T-helper 2 cell treated with Interferon-gamma antibody and Interleukin-4, amounts not matched to agents 100 ng/mL and 5 ng/mL, for 36 hours (primary cell): Measurements from ENCODE around the gene PDILT. TPM values are rescaled to one million over a fixed set of nuclear protein-coding genes. Genes with fewer than 3 reads are reported as not detected.
"Not testable (repeated sequence)": the region's sequence is repeated elsewhere in the genome, so short reads cannot be mapped to it uniquely, and the experiment has no call there.

Experiments
- intact Hi-C: fragments of 100-400 bp; cut with micrococcal nuclease; formaldehyde crosslinking; loops from one replicate; pipeline ENCODE4 v1.15.1; 2023
- total RNA-seq: library from RNA; stranded (reverse); gene quantifications from 2 replicates; pipeline ENCODE4 v1.2.3, GENCODE V29; 2022

Gene PDILT
- not detected in 2 replicates for total RNA-seq

DNA sequence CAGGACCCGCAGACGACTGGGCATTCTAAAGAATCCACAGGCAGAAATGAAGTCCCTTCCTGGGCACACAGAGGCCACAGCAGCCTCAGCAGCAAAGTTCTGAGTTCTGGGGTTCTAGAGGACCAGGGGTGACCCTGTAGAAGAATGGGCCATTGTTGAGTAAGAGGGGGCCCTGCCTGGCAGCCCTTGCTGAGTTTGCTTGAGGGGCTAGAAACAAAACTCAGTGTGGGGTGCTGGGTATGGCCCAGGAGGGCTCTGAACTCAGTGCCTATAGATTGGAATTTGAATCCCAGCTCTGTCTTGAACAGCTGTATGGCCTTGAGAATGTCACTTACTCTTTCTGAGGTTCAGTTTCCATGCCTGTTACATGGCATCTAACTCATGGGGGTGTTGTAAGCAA, at the start of gene PDILT:
Gene PDILT, minus strand, starts transcription at position 101 of the 400 bp plus-strand sequence. CDS start 5,437 bp downstream, outside the sequence.
- intact Hi-C loops, result no loop called here

GRCh38 chr16:20453633-20454032, 49.1 kb upstream of the PDILT start:
- intact Hi-C loops, result not testable (repeated sequence)

- intact Hi-C loops, result not testable (repeated sequence)
Measured at GRCh38 chr16:20451364-20451763, 46.8 kb upstream of the PDILT start, which contains the start of gene ACSM2A. Gene ACSM2A, plus strand, starts transcription at chr16:20451521. Its CDS starts 8,594 bp downstream, at chr16:20460115.

- intact Hi-C loops, result not testable (repeated sequence)
Measured at GRCh38 chr16:20446652-20447393, 42.3 kb upstream of the PDILT start.

DNA sequence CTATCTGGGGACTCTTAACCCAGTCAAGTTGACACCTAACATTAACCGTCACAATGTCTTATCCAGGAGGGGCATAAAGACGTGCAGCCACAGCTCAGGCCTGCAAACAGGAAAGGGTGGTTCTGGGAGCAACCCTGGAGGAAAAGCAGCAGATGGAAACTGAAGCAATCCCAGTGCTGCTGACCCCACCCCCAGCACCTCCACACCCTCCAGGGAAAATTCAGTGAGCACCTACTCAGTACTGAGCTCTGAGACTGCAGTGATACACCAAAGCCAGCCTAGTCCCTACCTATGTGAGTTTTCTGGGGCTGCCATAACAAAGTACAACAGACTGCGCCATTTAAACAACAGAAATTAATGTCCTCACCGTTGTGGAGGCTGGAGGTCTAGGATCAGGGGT, 37.3 kb upstream of the PDILT start:
- intact Hi-C loops, result not testable (repeated sequence)

DNA sequence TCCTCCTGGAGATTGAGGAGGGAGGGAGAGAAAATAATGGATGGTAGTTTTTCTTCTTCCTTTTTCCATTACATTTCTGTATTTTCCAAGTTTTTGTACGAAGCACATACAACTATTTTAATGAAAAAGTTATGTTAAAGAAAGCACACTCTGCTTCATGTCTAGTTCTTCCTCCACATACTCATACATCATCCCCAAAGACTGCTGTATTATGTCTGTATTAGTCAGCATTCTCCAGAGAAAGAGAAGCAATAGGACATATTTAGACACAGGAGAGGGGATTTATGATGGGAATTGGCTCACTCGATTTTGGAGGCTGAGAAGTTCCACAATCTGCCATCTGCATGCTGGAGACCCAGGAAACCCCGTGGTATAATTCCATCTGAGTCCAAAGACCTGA, 36.7 kb upstream of the PDILT start:
- intact Hi-C loops, result no loop called here

DNA sequence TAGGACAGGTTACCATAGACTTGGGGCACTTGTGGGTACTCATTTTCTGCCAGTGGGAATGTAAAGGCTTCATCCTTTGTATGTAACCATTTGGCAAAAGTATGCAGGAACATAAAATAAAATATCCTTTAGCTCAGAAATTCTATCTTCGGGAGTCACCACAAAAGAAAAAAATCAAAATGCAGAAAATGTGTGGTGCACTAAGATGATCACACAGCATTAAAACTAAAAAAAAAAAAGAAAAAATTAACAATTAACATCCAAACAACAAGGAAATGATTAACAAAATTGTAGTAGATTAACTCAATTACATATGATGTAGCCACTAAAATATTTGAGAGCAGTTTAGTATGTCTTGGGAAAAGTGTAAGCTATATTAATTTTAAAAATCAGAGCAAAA, 36.2 kb upstream of the PDILT start:
- intact Hi-C loops, result not testable (repeated sequence)

GRCh38 chr16:20439820-20440231, 35.3 kb upstream of the PDILT start:
- intact Hi-C loops, result not testable (repeated sequence)

DNA sequence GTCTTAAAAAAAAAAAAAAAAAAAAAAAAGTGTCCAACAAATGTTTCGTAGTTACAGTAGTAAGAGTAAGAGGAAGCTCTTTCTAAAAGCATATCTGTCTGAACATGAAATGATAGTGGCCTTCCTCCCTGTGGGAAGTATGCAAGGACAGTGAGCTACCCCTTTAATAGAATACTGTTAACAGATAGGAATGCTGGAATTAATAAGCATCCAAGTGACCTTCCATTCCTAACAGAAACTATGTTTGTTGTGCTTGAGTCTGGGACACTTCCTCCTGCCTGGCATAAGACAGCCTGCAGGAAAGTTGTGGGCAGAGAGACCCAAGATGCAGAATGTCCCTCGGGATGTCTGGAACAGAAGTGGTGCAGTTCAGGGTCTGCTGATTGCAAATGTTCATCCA, 34.4 kb upstream of the PDILT start:
- intact Hi-C loops, result not testable (repeated sequence)

DNA sequence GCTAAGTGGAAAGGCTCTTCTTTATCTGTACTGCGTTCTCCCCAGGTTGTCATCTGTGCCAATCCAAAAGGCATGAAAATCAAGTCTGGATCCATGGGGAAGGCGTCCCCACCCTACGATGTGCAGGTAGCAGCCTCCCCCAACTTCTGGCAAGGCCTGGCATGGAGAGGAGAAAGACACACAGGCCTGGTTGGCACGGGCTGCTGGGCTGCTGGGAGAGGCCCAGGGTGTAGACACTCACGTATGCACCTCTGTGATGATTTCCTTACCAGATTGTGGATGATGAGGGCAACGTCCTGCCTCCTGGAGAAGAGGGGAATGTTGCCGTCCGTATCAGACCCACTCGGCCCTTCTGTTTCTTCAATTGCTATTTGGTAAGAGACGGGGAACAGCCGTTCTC, 26.4 kb upstream of the PDILT start:
- intact Hi-C loops, result no loop called here

GRCh38 chr16:20430480-20430879, 25.9 kb upstream of the PDILT start:
- intact Hi-C loops, result not testable (repeated sequence)

DNA sequence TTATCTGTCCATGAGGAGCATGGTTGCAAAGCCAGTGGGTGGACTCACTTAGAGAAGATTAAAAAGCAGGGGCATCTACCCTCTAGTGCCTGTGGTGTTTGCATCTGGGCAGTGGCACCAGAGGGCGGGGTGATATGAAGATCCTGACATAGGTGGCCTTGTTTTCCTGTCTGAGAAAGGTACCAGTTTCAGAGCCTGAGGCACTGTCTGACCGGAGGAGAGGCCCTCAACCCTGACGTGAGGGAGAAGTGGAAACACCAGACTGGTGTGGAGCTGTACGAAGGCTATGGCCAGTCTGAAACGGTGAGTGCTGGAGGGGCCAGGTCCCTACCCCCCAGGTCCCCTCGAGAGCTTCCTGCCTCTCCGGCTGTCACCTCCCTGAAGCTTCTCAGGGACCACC, 25.0 kb upstream of the PDILT start:
- intact Hi-C loops, result not testable (repeated sequence)

GRCh38 chr16:20427401-20427797, 22.9 kb upstream of the PDILT start:
- intact Hi-C loops, result not testable (repeated sequence)

GRCh38 chr16:20424129-20424866, 19.8 kb upstream of the PDILT start:
- intact Hi-C loops, result no loop called here

GRCh38 chr16:20423772-20424128, 19.2 kb upstream of the PDILT start:
- intact Hi-C loops, result not testable (repeated sequence)

DNA sequence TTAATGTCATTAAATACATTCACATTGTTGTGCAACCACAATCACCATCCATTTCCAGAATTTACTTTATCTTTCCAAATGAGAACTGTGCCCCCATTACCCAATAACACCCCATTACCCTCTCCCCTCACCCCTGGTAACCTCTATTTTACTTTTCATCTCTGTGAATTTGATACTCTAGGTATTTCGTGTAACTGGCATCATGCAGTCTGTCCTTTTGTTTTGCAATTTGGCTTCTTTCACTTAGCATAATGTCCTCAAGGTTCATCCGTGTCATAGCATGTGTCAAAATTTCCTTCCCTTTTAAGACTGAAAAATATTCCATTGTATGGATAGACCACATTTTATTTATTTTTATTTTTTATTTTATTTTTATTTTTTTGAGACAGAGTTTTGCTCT, 17.2 kb upstream of the PDILT start:
- intact Hi-C loops, result not testable (repeated sequence)

DNA sequence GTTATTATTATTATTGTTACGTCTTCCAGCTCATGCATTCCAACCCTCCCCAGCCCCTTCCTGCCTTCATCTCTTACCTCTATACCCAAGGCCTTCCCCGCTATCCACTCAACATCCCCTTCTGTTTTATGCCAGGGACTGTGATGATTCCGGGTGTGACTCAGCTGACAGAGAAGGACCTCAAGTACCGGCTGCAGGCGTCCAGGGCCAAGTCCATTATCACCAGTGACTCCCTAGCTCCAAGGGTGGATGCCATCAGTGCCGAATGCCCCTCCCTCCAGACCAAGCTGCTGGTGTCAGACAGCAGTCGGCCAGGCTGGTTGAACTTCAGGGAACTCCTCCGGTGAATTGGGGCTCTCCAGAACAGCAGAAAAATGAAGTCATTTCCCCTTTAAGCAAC, 14.6 kb upstream of the PDILT start:
- intact Hi-C loops, result not testable (repeated sequence)

DNA sequence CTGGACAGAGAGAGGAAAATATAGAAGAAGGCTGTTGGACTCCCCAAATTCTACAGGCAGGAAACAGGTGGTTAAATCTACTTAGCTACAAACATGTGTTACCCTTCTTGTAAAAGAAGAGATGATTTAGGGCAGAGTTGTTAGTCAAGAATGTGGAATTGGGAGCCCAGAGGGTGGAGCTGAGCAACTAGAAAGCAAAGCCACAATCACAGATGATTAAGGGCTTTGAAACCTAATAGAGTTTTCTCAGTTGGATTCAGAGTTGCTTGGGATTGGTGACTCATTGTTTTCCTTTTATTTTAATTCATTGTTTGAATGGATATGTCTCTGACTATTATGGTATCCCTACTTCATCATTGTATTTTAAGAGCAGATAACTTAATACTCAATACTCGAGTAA, 11.0 kb upstream of the PDILT start:
- intact Hi-C loops, result no loop called here

- intact Hi-C loops, result no loop called here
Measured at GRCh38 chr16:20411055-20411454, 6.5 kb upstream of the PDILT start.

- intact Hi-C loops, result no loop called here
Measured at GRCh38 chr16:20410121-20410723, 5.7 kb upstream of the PDILT start.

GRCh38 chr16:20409398-20410120, 5.0 kb upstream of the PDILT start, which contains the start of gene ACSM5:
Gene ACSM5, plus strand, starts transcription at chr16:20409534. Its CDS starts 1,951 bp downstream, at chr16:20411485.
- intact Hi-C loops, result no loop called here
